Naive thymus-derived CD4-positive, alpha-beta T cell (primary cell): ENCODE data around the gene ATP1A3. TPM values are rescaled to one million over a fixed set of nuclear protein-coding genes. Genes with fewer than 3 reads are reported as not detected.

Experiments
- ATAC-seq: fragments of 150-1000 bp; cut with Tn5 transposase; 2 replicates; pipeline ENCODE4 v1.10.0; 2021; ENCODE audit warnings: mild to moderate bottlenecking, moderate library complexity
- CTCF ChIA-PET: fragments of 350-600 bp; sonication (Branson Sonifier 250); formaldehyde crosslinking; loops from one replicate; lab custom pipeline; 2021; ENCODE audit warnings: antibody characterized with exemption; lab: Charles Lee
- POLR2A ChIA-PET: fragments of 350-600 bp; sonication (Branson Sonifier 250); formaldehyde crosslinking; loops from one replicate; lab custom pipeline; 2021; ENCODE audit warnings: antibody characterized with exemption, inconsistent platforms; lab: Charles Lee
- DNase-seq, 9 donors: peaks; one replicate each; pipeline versions ENCODE4 v3.0.0 to v3.0.0-alpha.2; 2020 to 2022; ENCODE audit warnings: mixed read lengths in 1 of 9
- H3K27ac ChIP-seq: one replicate; pipeline ENCODE4 v1.7.0; 2013; ENCODE audit warnings: mild to moderate bottlenecking, low read depth, low read length, moderate library complexity
- H3K27me3 ChIP-seq, 2 donors: one replicate each; pipeline ENCODE4 v1.7.0; 2013; ENCODE audit warnings: low read length in 2 of 2, mild to moderate bottlenecking in 2 of 2, moderate library complexity in 2 of 2; ENCODE audit not compliant: control insufficient read depth in 2 of 2, insufficient read depth in 2 of 2
- H3K36me3 ChIP-seq, 3 experiments: 1 replicate in 2 of 3; 2 replicates in 1 of 3; pipeline ENCODE4 v1.7.0; 2013; ENCODE audit warnings: low read length in 3 of 3, mild to moderate bottlenecking in 3 of 3, moderate library complexity in 1 of 3; ENCODE audit not compliant: insufficient read depth in 3 of 3, control insufficient read depth in 2 of 3
- H3K4me1 ChIP-seq, 2 donors: one replicate each; pipeline ENCODE4 v1.7.0; 2013; ENCODE audit warnings: low read length in 2 of 2, mild to moderate bottlenecking in 2 of 2, moderate library complexity in 1 of 2; ENCODE audit not compliant: control insufficient read depth in 2 of 2, insufficient read depth in 2 of 2
- H3K4me3 ChIP-seq: 2 replicates; pipeline ENCODE4 v1.7.0; 2013; ENCODE audit warnings: mild to moderate bottlenecking, low read length
- H3K9me3 ChIP-seq, 3 experiments: 1 replicate in 2 of 3; 2 replicates in 1 of 3; pipeline ENCODE4 v1.7.0; 2013; ENCODE audit warnings: low read length in 3 of 3; ENCODE audit not compliant: control insufficient read depth in 2 of 3
- H3K27ac Mint-ChIP-seq, 9 donors: one replicate each; pipeline ENCODE4 v1.8.0; 2020 to 2022; ENCODE audit warnings: mixed read lengths in 9 of 9, mild to moderate bottlenecking in 8 of 9, moderate library complexity in 5 of 9, inconsistent platforms in 2 of 9
- H3K27me3 Mint-ChIP-seq, 5 donors: one replicate each; pipeline ENCODE4 v1.8.0; 2021 to 2022; ENCODE audit warnings: mixed read lengths in 5 of 5, mild to moderate bottlenecking in 1 of 5
- H3K36me3 Mint-ChIP-seq, 5 donors: one replicate each; pipeline ENCODE4 v1.8.0; 2020 to 2022; ENCODE audit warnings: mixed read lengths in 5 of 5, mild to moderate bottlenecking in 3 of 5, inconsistent platforms in 1 of 5
- H3K4me1 Mint-ChIP-seq, 7 donors: one replicate each; pipeline ENCODE4 v1.8.0; 2020 to 2022; ENCODE audit warnings: mixed read lengths in 7 of 7, mild to moderate bottlenecking in 3 of 7, inconsistent platforms in 1 of 7
- H3K4me3 Mint-ChIP-seq, 10 donors: one replicate each; pipeline ENCODE4 v1.8.0; 2020 to 2022; ENCODE audit warnings: mild to moderate bottlenecking in 10 of 10, mixed read lengths in 10 of 10, moderate library complexity in 6 of 10, inconsistent platforms in 2 of 10
- H3K9me3 Mint-ChIP-seq, 11 donors: one replicate each; pipeline ENCODE4 v1.8.0; 2020 to 2022; ENCODE audit warnings: mixed read lengths in 11 of 11, mild to moderate bottlenecking in 4 of 11, inconsistent platforms in 1 of 11, moderate library complexity in 1 of 11
- intact Hi-C, 2 donors: fragments of 100-400 bp; cut with micrococcal nuclease; formaldehyde crosslinking; loops; one replicate each; pipeline ENCODE4 v1.15.1; 2023
- polyA plus RNA-seq, 2 donors: library from polyadenylated mRNA; unstranded; fragments of 300-500 nt; fragmentation: Illumina TruSeq; gene quantifications; one replicate each; pipeline ENCODE4 v1.2.3, GENCODE V29; 2021
- total RNA-seq, 6 experiments: library from RNA in 5 of 6; stranded (reverse) in 5 of 6; gene quantifications; 1 replicate in 5 of 6; 2 replicates in 1 of 6; pipeline ENCODE4 v1.2.3 and lab custom pipeline; 2021 to 2026

ATP1A3 gene
- total and polyA plus RNA-seq, 7 experiments from 2014 or later: 0.54 to 5.0 (median 2.7) TPM

GRCh38 chr19:41990615-41991014 is 3.4 kb downstream of the ATP1A3 start:
- Histone ChIP-seq H3K4me1 (peaks cover 5 to 6% of the 10 kb centered on the region in 2 donors), H3K9me3 (no peaks in the 10 kb centered on the region), H3K27me3 (peaks cover 2 to 3% of the 10 kb centered on the region in 2 donors), H3K27ac (no peak overlapping the region), H3K36me3 (peaks cover 0 to 9% (median 0%) of the 10 kb centered on the region in 3 experiments), H3K4me3 (no peak overlapping the region)
- Mint-ChIP-seq H3K4me1 (peaks cover 5 to 23% (median 21%) of the 10 kb centered on the region in 7 donors), H3K27ac (no peak overlapping the region), H3K4me3 (no peak overlapping the region), H3K36me3 (peaks cover 0 to 17% (median 8%) of the 10 kb centered on the region in 5 donors), H3K9me3 (peaks cover 0 to 4% (median 0%) of the 10 kb centered on the region in 11 donors), H3K27me3 (peaks cover 10 to 24% (median 12%) of the 10 kb centered on the region in 5 donors)
- intact Hi-C loops: loop anchor here in 1 of 2 donors (5.0 kb wide), 1 partner anchor 33 kb away; the partner anchor contains the start of gene RABAC1
- no peak for DNase-seq
- no peak for ATAC-seq
- CTCF ChIA-PET: no interaction called here
- POLR2A ChIA-PET: no interaction called here

GRCh38 chr19:41990028-41990427 is 4.0 kb downstream of the ATP1A3 start:
- POLR2A ChIA-PET: no interaction called here
- CTCF ChIA-PET: interaction anchor here (0.5 kb wide), 1 partner anchor 237 kb away, joined by 5 read pairs; no protein-coding TSS in a partner anchor
- peaks cover 5 to 6% of the 10 kb centered on the region in 2 donors for H3K4me1 ChIP-seq
- no peak for ATAC-seq
- Mint-ChIP-seq H3K36me3 (peaks cover 0 to 17% (median 6%) of the 10 kb centered on the region in 5 donors), H3K27me3 (peaks cover 5 to 18% (median 6%) of the 10 kb centered on the region in 5 donors), H3K9me3 (peaks cover 0 to 4% (median 0%) of the 10 kb centered on the region in 11 donors), H3K4me1 (peaks cover 5 to 18% (median 15%) of the 10 kb centered on the region in 7 donors), H3K27ac (no peak overlapping the region), H3K4me3 (no peak overlapping the region)
- H3K4me3 ChIP-seq: no peak overlapping the region
- no peak for DNase-seq
- no peaks in the 10 kb centered on the region for H3K9me3 ChIP-seq
- no peaks in the 10 kb centered on the region for H3K27me3 ChIP-seq
- intact Hi-C loops: loop anchor here in 1 of 2 donors (5.0 kb wide), 1 partner anchor 33 kb away; the partner anchor contains the start of gene RABAC1
- H3K27ac ChIP-seq: no peak overlapping the region
- peaks cover 0 to 9% (median 0%) of the 10 kb centered on the region in 3 experiments for H3K36me3 ChIP-seq

GRCh38 chr19:41988947-41989346 is 5.1 kb downstream of the ATP1A3 start:
- peaks cover 0 to 4% (median 0%) of the 10 kb centered on the region in 11 donors for H3K9me3 Mint-ChIP-seq
- H3K36me3 Mint-ChIP-seq: peaks cover 0 to 17% (median 4%) of the 10 kb centered on the region in 5 donors
- DNase-seq: no peak
- no peak for ATAC-seq
- H3K27ac Mint-ChIP-seq: no peak overlapping the region
- Histone ChIP-seq H3K4me3 (no peak overlapping the region), H3K27me3 (no peaks in the 10 kb centered on the region), H3K4me1 (peaks cover 5 to 6% of the 10 kb centered on the region in 2 donors), H3K9me3 (no peaks in the 10 kb centered on the region), H3K36me3 (peaks cover 0 to 9% (median 0%) of the 10 kb centered on the region in 3 experiments), H3K27ac (no peak overlapping the region)
- H3K4me3 Mint-ChIP-seq: no peak overlapping the region
- H3K4me1 Mint-ChIP-seq: peaks cover 5 to 12% (median 9%) of the 10 kb centered on the region in 7 donors
- peaks cover 0 to 12% (median 0%) of the 10 kb centered on the region in 5 donors for H3K27me3 Mint-ChIP-seq
- CTCF ChIA-PET: no interaction called here
- POLR2A ChIA-PET: no interaction called here
- intact Hi-C loops: no loop called here

GRCh38 chr19:41987141-41987860 is 6.7 kb downstream of the ATP1A3 start:
- Mint-ChIP-seq H3K27me3 (peaks cover 0 to 3% (median 0%) of the 10 kb centered on the region in 5 donors), H3K27ac (no peak overlapping the region), H3K36me3 (peaks cover 0 to 17% (median 4%) of the 10 kb centered on the region in 5 donors), H3K4me1 (peaks cover 0 to under 1% (median 0%) of the 10 kb centered on the region in 7 donors), H3K9me3 (peaks cover 0 to 1% (median 0%) of the 10 kb centered on the region in 11 donors), H3K4me3 (peak overlapping the region in 1 of 10 donors; percentile 41)
- DNase-seq (no peak), ATAC-seq (no peak)
- intact Hi-C loops: no loop called here
- Histone ChIP-seq H3K27me3 (no peaks in the 10 kb centered on the region), H3K27ac (no peak overlapping the region), H3K9me3 (no peaks in the 10 kb centered on the region), H3K36me3 (peaks cover 0 to 9% (median 0%) of the 10 kb centered on the region in 3 experiments), H3K4me1 (no peaks in the 10 kb centered on the region), H3K4me3 (no peak overlapping the region)
- ChIA-PET CTCF (no interaction called here), POLR2A (no interaction called here)

DNA sequence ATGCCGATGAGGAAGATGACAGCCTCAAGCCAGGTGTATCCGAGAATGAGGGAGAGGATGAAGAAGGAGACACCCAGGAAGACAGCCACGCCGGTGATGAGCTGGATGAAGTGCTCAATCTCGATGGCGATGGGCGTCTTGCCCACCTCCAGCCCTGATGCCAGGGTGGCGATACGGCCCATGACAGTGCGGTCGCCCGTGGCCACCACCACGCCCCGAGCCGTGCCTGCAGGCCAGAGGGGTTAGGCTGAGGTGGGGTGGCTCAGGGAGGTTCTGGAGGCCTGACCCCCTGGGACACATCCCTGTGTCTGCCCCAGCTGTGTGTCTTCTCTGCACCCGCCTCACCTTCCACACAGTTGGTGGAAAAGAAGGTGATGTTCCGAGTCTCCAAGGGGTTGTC is 9.1 kb downstream of the ATP1A3 start:
- H3K36me3 Mint-ChIP-seq: peaks cover 0 to 21% (median 4%) of the 10 kb centered on the region in 5 donors
- no peaks in the 10 kb centered on the region for H3K27me3 ChIP-seq
- no peak overlapping the region for H3K4me3 ChIP-seq
- H3K9me3 ChIP-seq: no peaks in the 10 kb centered on the region
- intact Hi-C loops: no loop called here
- H3K9me3 Mint-ChIP-seq: peaks cover 0 to 1% (median 0%) of the 10 kb centered on the region in 11 donors
- no peaks in the 10 kb centered on the region for H3K4me1 Mint-ChIP-seq
- no peak for ATAC-seq
- no peaks in the 10 kb centered on the region for H3K27me3 Mint-ChIP-seq
- no peaks in the 10 kb centered on the region for H3K4me1 ChIP-seq
- peaks cover 0 to 9% (median 0%) of the 10 kb centered on the region in 3 experiments for H3K36me3 ChIP-seq
- no peak for DNase-seq
- H3K27ac Mint-ChIP-seq: no peak overlapping the region
- H3K4me3 Mint-ChIP-seq: no peak overlapping the region
- ChIA-PET CTCF (no interaction called here), POLR2A (no interaction called here)
- no peak overlapping the region for H3K27ac ChIP-seq

- peaks cover 0 to 2% (median 0%) of the 10 kb centered on the region in 7 donors for H3K4me1 Mint-ChIP-seq
- intact Hi-C loops: no loop called here
- ATAC-seq: no peak
- ChIA-PET POLR2A (no interaction called here), CTCF (no interaction called here)
- H3K27ac Mint-ChIP-seq: no peak overlapping the region
- H3K27me3 Mint-ChIP-seq: no peaks in the 10 kb centered on the region
- Histone ChIP-seq H3K27me3 (no peaks in the 10 kb centered on the region), H3K9me3 (no peaks in the 10 kb centered on the region), H3K4me1 (no peaks in the 10 kb centered on the region), H3K36me3 (peaks cover 0 to 3% (median 0%) of the 10 kb centered on the region in 3 experiments), H3K4me3 (no peak overlapping the region), H3K27ac (no peak overlapping the region)
- H3K9me3 Mint-ChIP-seq: peaks cover 0 to 1% (median 0%) of the 10 kb centered on the region in 11 donors
- no peak overlapping the region for H3K4me3 Mint-ChIP-seq
- peaks cover 0 to 17% (median 4%) of the 10 kb centered on the region in 5 donors for H3K36me3 Mint-ChIP-seq
- DNase-seq: no peak
These were observed 12.3 kb downstream of the ATP1A3 start for GRCh38 chr19:41981724-41982123.
